Endodermal cell (in vitro differentiated cells): ENCODE results near the gene PLXNB3. TPM values are rescaled to one million over a fixed set of nuclear protein-coding genes. Genes with fewer than 3 reads are reported as not detected.

Experiments used
- DNase-seq: peaks from one replicate; pipeline ENCODE4 v3.0.0-alpha.2; 2017
- H3K27ac ChIP-seq: 2 replicates; pipeline ENCODE4 v1.5.1; 2013; ENCODE audit warnings: mild to moderate bottlenecking, low read depth, low read length, moderate library complexity
- H3K27me3 ChIP-seq: 2 replicates; pipeline ENCODE4 v1.6.1; 2013; ENCODE audit warnings: mild to moderate bottlenecking, low read length, moderate library complexity; ENCODE audit not compliant: insufficient read depth, control insufficient read depth, poor library complexity, severe bottlenecking
- H3K36me3 ChIP-seq: 2 replicates; pipeline ENCODE4 v1.7.0; 2013; ENCODE audit warnings: mild to moderate bottlenecking, low read length, moderate library complexity; ENCODE audit not compliant: control insufficient read depth, insufficient read depth
- H3K4me1 ChIP-seq: one replicate; pipeline ENCODE4 v1.7.0; 2013; ENCODE audit warnings: low read length; ENCODE audit not compliant: control insufficient read depth, insufficient read depth
- H3K4me3 ChIP-seq: 2 replicates; pipeline ENCODE4 v1.5.1; 2013; ENCODE audit warnings: mild to moderate bottlenecking, low read length, moderate library complexity
- H3K9ac ChIP-seq: 2 replicates; pipeline ENCODE4 v1.6.1; 2013; ENCODE audit warnings: mild to moderate bottlenecking, low read length, moderate library complexity; ENCODE audit not compliant: poor library complexity, severe bottlenecking; ENCODE audit errors: extremely low read depth
- H3K9me3 ChIP-seq: 2 replicates; pipeline ENCODE4 v1.6.1; 2013; ENCODE audit warnings: mild to moderate bottlenecking, low read length, moderate library complexity; ENCODE audit not compliant: control insufficient read depth
- H3K27ac Mint-ChIP-seq: 2 replicates; pipeline ENCODE4 v1.8.0; 2020; ENCODE audit warnings: mixed read lengths
- H3K27me3 Mint-ChIP-seq: 2 replicates; pipeline ENCODE4 v1.8.0; 2021; ENCODE audit warnings: mild to moderate bottlenecking, mixed read lengths; ENCODE audit not compliant: insufficient read depth
- H3K36me3 Mint-ChIP-seq: 2 replicates; pipeline ENCODE4 v1.8.0; 2020; ENCODE audit warnings: low read depth, mixed read lengths
- H3K4me1 Mint-ChIP-seq: 2 replicates; pipeline ENCODE4 v1.8.0; 2020; ENCODE audit warnings: mixed read lengths
- H3K4me3 Mint-ChIP-seq: 2 replicates; pipeline ENCODE4 v1.8.0; 2020; ENCODE audit warnings: mild to moderate bottlenecking, moderate library complexity, mixed read lengths
- H3K9me3 Mint-ChIP-seq: 2 replicates; pipeline ENCODE4 v1.8.0; 2020; ENCODE audit warnings: mild to moderate bottlenecking, mixed read lengths
- WGBS, 2 experiments: methylation state at CpG; one replicate each; pipeline versions ENCODE4 v1.1.5 to v1.1.7; 2013; ENCODE audit warnings: missing lambda C conversion rate in 2 of 2, mixed read lengths in 1 of 2; ENCODE audit not compliant: insufficient coverage in 1 of 2, insufficient read length in 1 of 2; 5-methylcytosine and 5-hydroxymethylcytosine counted together
- total RNA-seq, 2 donors: library from RNA; stranded (reverse); fragmentation: NEBNext Ultra II Directional in 1 of 2; extraction: Animal tissue kit (Norgen Biotek cat#: 25700) in 1 of 2; gene quantifications; 2 replicates in 1 of 2; 3 replicates in 1 of 2; pipeline ENCODE4 v1.2.1, GENCODE V29; 2021
- TF ChIP-seq, protein P1 (sequence below): fragments of 200-600 bp; sonication (generic); conservative IDR thresholded peaks from 2 replicates; pipeline ENCODE4 v1.5.0; 2021; ENCODE audit warnings: antibody characterized with exemption, mild to moderate bottlenecking

PLXNB3 gene
- total RNA-seq, 2 donors from 2014 or later: 1.1 TPM

DNA sequence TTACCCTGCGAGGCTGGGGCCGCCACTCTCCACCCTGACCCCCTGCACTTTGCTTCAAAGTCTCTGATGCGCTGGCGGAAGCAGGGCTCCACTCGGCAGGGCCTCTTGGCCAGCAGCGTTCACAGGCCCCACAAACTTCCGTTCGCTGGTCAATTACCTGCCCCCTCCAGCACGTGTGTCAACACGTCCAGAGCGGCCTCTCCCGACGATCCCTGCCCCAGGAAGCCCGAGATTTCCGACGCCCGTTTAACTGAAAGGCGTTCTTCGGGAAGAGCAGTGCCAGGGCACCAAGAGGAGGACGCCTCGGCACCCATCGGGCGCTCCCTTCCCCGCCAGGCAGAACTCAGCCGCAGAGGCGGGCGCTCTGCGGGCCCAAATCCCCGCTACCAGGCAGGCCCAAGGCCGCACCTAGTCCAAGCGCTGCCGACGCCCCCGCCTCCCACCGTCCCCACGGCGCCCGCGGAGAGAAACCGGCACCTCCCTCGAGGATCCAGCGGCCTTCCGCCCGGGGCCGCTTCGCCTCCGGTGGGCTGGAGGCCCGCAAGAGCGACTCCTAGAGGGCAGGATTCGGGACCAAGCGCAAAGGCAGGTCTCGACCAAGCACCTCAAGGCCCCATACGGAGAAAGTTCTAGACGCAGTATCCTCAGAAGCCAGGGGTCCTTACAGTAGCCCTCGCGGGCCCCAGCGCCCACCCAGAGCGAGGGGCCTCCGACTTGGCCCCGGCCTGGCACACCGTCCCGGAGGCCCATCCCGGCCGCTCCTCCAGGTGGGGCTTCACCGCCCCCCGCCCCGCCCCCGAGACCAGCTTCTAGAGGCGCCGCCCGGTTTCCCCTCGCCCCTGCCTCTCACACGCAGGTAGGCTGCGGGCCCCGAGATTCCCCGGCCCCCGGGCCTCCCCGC, 40.4 kb upstream of the PLXNB3 start:
- TF ChIP-seq, protein P1, sequence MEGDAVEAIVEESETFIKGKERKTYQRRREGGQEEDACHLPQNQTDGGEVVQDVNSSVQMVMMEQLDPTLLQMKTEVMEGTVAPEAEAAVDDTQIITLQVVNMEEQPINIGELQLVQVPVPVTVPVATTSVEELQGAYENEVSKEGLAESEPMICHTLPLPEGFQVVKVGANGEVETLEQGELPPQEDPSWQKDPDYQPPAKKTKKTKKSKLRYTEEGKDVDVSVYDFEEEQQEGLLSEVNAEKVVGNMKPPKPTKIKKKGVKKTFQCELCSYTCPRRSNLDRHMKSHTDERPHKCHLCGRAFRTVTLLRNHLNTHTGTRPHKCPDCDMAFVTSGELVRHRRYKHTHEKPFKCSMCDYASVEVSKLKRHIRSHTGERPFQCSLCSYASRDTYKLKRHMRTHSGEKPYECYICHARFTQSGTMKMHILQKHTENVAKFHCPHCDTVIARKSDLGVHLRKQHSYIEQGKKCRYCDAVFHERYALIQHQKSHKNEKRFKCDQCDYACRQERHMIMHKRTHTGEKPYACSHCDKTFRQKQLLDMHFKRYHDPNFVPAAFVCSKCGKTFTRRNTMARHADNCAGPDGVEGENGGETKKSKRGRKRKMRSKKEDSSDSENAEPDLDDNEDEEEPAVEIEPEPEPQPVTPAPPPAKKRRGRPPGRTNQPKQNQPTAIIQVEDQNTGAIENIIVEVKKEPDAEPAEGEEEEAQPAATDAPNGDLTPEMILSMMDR: peak; percentile 62
- Mint-ChIP-seq H3K9me3 (peaks cover 61% of the 10 kb centered on the region), H3K4me3 (peak overlapping the region; percentile 77), H3K4me1 (peaks cover 15% of the 10 kb centered on the region), H3K27me3 (no peaks in the 10 kb centered on the region), H3K36me3 (peaks cover 29% of the 10 kb centered on the region), H3K27ac (peak overlapping the region; percentile 89)
- Histone ChIP-seq H3K9me3 (no peaks in the 10 kb centered on the region), H3K36me3 (peaks cover 28% of the 10 kb centered on the region), H3K27me3 (no peaks in the 10 kb centered on the region), H3K9ac (peak overlapping the region; percentile 59), H3K27ac (peak overlapping the region; percentile 57), H3K4me3 (peak overlapping the region; percentile 88), H3K4me1 (peaks cover 8% of the 10 kb centered on the region)
- peak; percentile 76 for DNase-seq
- WGBS, 2 experiments: 0 to 2% methylated on average over 13 to 65 of the region's 78 CpGs

DNA sequence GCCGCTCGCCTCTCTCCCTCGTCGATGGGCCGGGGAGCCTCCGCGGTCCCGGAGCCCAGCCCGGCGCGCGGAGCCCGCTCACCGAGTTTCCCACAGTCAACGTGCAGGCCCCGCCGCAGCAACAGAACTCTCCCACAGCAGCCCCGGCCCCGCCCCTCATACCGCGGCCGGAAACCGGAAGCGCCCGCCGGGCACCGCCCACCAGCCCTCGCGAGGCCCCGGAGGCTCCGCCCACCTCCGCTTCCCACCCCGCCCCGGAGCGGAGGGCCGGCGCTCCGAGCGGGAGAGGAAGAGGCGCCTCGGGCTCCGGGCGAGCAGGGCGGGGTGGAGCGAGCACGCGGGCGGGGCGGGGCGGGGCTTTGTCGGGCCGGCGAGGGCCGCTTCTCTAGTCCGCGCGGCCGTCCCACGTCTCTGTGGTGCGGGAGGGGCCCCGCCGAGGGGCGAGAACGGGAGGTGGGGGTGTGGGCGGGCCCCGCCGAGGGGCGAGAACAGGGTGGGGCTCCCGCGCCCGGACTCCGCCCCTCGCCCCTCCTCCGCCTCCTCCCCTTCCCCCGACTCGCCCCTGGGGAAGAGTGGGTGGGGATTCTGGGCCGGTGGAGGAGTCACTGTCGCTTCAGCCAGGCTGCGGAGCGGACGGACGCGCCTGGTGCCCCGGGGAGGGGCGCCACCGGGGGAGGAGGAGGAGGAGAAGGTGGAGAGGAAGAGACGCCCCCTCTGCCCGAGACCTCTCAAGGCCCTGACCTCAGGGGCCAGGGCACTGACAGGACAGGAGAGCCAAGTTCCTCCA, 39.6 kb upstream of the PLXNB3 start, which contains the start of the genes ABCD1 and BCAP31:
ABCD1 (plus strand) TSS at position 605 of the 787 bp plus-strand sequence. CDS start 411 bp downstream, outside the sequence.
BCAP31 (minus strand) TSS at position 136 of the 787 bp plus-strand sequence. CDS start 1,143 bp downstream, outside the sequence.
- H3K36me3 Mint-ChIP-seq: peaks cover 26% of the 10 kb centered on the region
- 1% methylated on average over 31 of the region's 88 CpGs; no CpG with 5 or more reads in 1 of the 2 experiments for WGBS, 2 experiments
- TF ChIP-seq, protein P1: no peak
- no peaks in the 10 kb centered on the region for H3K27me3 ChIP-seq
- H3K27me3 Mint-ChIP-seq: no peaks in the 10 kb centered on the region
- H3K4me1 ChIP-seq: peaks cover 8% of the 10 kb centered on the region
- H3K9ac ChIP-seq: peak within 1 kb of the TSS; percentile 59
- H3K36me3 ChIP-seq: peaks cover 20% of the 10 kb centered on the region
- H3K4me1 Mint-ChIP-seq: peaks cover 15% of the 10 kb centered on the region
- peaks cover 61% of the 10 kb centered on the region for H3K9me3 Mint-ChIP-seq
- peak; percentile 93 for DNase-seq
- H3K4me3 ChIP-seq: peak within 1 kb of the TSS; percentile 88
- H3K27ac ChIP-seq: peak within 1 kb of the TSS; percentile 92
- H3K9me3 ChIP-seq: no peaks in the 10 kb centered on the region
- H3K27ac Mint-ChIP-seq: peak within 1 kb of the TSS; percentile 89
- H3K4me3 Mint-ChIP-seq: peak within 1 kb of the TSS; percentile 77

DNA sequence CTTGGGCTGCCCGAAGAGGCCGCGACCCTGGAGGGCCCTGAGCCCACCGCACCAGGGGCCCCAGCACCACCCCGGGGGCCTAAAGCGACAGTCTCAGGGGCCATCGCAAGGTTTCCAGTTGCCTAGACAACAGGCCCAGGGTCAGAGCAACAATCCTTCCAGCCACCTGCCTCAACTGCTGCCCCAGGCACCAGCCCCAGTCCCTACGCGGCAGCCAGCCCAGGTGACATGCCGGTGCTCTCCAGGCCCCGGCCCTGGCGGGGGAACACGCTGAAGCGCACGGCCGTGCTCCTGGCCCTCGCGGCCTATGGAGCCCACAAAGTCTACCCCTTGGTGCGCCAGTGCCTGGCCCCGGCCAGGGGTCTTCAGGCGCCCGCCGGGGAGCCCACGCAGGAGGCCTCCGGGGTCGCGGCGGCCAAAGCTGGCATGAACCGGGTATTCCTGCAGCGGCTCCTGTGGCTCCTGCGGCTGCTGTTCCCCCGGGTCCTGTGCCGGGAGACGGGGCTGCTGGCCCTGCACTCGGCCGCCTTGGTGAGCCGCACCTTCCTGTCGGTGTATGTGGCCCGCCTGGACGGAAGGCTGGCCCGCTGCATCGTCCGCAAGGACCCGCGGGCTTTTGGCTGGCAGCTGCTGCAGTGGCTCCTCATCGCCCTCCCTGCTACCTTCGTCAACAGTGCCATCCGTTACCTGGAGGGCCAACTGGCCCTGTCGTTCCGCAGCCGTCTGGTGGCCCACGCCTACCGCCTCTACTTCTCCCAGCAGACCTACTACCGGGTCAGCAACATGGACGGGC, 38.8 kb upstream of the PLXNB3 start:
- H3K4me3 Mint-ChIP-seq: peak overlapping the region; percentile 77
- no peak overlapping the region for H3K4me3 ChIP-seq
- TF ChIP-seq, protein P1: no peak
- no peak overlapping the region for H3K27ac Mint-ChIP-seq
- no peaks in the 10 kb centered on the region for H3K9me3 ChIP-seq
- peaks cover 13% of the 10 kb centered on the region for H3K36me3 ChIP-seq
- no peaks in the 10 kb centered on the region for H3K27me3 ChIP-seq
- H3K4me1 ChIP-seq: peaks cover 8% of the 10 kb centered on the region
- peak overlapping the region; percentile 92 for H3K27ac ChIP-seq
- H3K4me1 Mint-ChIP-seq: peaks cover 15% of the 10 kb centered on the region
- 82 to 100% methylated on average over 4 to 54 of the region's 55 CpGs for WGBS, 2 experiments
- H3K9me3 Mint-ChIP-seq: peaks cover 63% of the 10 kb centered on the region
- DNase-seq: peak; percentile 65
- peaks cover 22% of the 10 kb centered on the region for H3K36me3 Mint-ChIP-seq
- H3K27me3 Mint-ChIP-seq: no peaks in the 10 kb centered on the region
- H3K9ac ChIP-seq: peak overlapping the region; percentile 30
